GM12878 (cell line): ENCODE data around the gene SERPINI1. TPM values are rescaled to one million over a fixed set of nuclear protein-coding genes. Genes with fewer than 3 reads are reported as not detected.

Source experiments
- ATAC-seq: fragments of 200-7000 bp; cut with Tn5 transposase; 3 replicates; pipeline ENCODE4 v1.9.1; 2020; ENCODE audit warnings: mild to moderate bottlenecking, moderate library complexity
- BruUV-seq: library from RNA; stranded (reverse); fragments of 400-500 nt; replicated peaks from 2 replicates; lab custom pipeline; 2021; lab: Mats Ljungman, UMichigan
- CTCF ChIA-PET: fragments of 300-600 bp; sonication (Branson Sonifier 250); formaldehyde crosslinking; extraction: SDS; loops from one replicate; lab custom pipeline; 2021; ENCODE audit warnings: inconsistent platforms; lab: Yijun Ruan, JAX
- POLR2A ChIA-PET: fragments of 350-600 bp; formaldehyde crosslinking; extraction: SDS; loops from one replicate; lab custom pipeline; 2021; ENCODE audit warnings: inconsistent platforms; lab: Charles Lee
- RAD21 ChIA-PET: fragments of 300-600 bp; sonication (Branson Sonifier 250); formaldehyde crosslinking; loops from one replicate; lab custom pipeline; 2023; ENCODE audit warnings: antibody characterized with exemption; ENCODE audit not compliant: unreplicated experiment; lab: Charles Lee
- SMC1A ChIA-PET: fragments of 300-600 bp; sonication (Branson Sonifier 250); formaldehyde crosslinking; loops from one replicate; lab custom pipeline; 2023; ENCODE audit not compliant: unreplicated experiment, uncharacterized antibody; lab: Charles Lee
- DNase-seq: peaks from one replicate; pipeline ENCODE4 v3.0.0-alpha.2; 2011; ENCODE audit warnings: low read depth, low spot score
- FAIRE-seq: peaks from 3 replicates; lab custom pipeline; 2011; peaks lifted over from hg19 to GRCh38; lab: Jason Lieb, UNC
- H2AFZ ChIP-seq: 2 replicates; pipeline ENCODE4 v1.6.0; 2011; ENCODE audit warnings: low read depth, low read length, control low read depth; ENCODE audit not compliant: control insufficient read depth
- H3K27ac ChIP-seq: 2 replicates; pipeline ENCODE4 v1.5.1; 2011; ENCODE audit warnings: control low read depth; ENCODE audit not compliant: control insufficient read depth, insufficient read depth
- H3K27me3 ChIP-seq, 2 experiments: replicated peaks in 1 of 2; 2 replicates each; pipeline versions ENCODE4 v1.6.0 to v1.6.1; 2011; ENCODE audit warnings: low read length in 1 of 2; ENCODE audit not compliant: control insufficient read depth in 2 of 2, insufficient read depth in 2 of 2
- H3K36me3 ChIP-seq, 2 experiments: 2 replicates each; pipeline ENCODE4 v1.5.1; 2011; ENCODE audit warnings: low read length in 1 of 2; ENCODE audit not compliant: control insufficient read depth in 2 of 2, insufficient read depth in 2 of 2
- H3K4me1 ChIP-seq: 2 replicates; pipeline ENCODE4 v1.6.1; 2011; ENCODE audit warnings: mild to moderate bottlenecking, low read length, moderate library complexity, mixed read lengths; ENCODE audit not compliant: control insufficient read depth, insufficient read depth
- H3K4me2 ChIP-seq: 2 replicates; pipeline ENCODE4 v1.6.0; 2011; ENCODE audit warnings: control low read depth; ENCODE audit not compliant: control insufficient read depth, insufficient read depth
- H3K4me3 ChIP-seq: fragments of 200-600 bp; sonication (generic); 2 replicates; pipeline ENCODE4 v1.5.1; 2016
- H3K79me2 ChIP-seq: 2 replicates; pipeline ENCODE4 v1.6.0; 2011; ENCODE audit warnings: low read length; ENCODE audit not compliant: control insufficient read depth, insufficient read depth
- H3K9ac ChIP-seq: 2 replicates; pipeline ENCODE4 v1.8.0; 2011; ENCODE audit warnings: low read length, control low read depth, mixed read lengths; ENCODE audit not compliant: control insufficient read depth, insufficient read depth
- H3K9me3 ChIP-seq: replicated peaks from 3 replicates; pipeline ENCODE4 v1.5.1; 2011; ENCODE audit warnings: mild to moderate bottlenecking, low read length; ENCODE audit not compliant: control insufficient read depth, insufficient read depth
- H4K20me1 ChIP-seq: 2 replicates; pipeline ENCODE4 v1.6.0; 2011; ENCODE audit not compliant: control insufficient read depth, insufficient read depth
- BMI1 ChIP-seq: fragments of 450-650 bp; IDR thresholded peaks from 2 replicates; pipeline ENCODE4 v1.6.1; 2016; ENCODE audit warnings: mild to moderate bottlenecking, moderate library complexity, borderline replicate concordance
- CHD4 ChIP-seq: fragments of 200-600 bp; sonication (generic); IDR thresholded peaks from 2 replicates; pipeline ENCODE4 v1.6.1; 2016; ENCODE audit warnings: mild to moderate bottlenecking
- MTA3 ChIP-seq: IDR thresholded peaks from 2 replicates; pipeline ENCODE4 v1.6.1; 2012; ENCODE audit warnings: low read length, inconsistent platforms, borderline replicate concordance
- NR2F1 ChIP-seq: fragments of 450-650 bp; conservative IDR thresholded peaks from 2 replicates; pipeline ENCODE4 v1.6.1; 2017; ENCODE audit warnings: mild to moderate bottlenecking
- PAX5 ChIP-seq: IDR thresholded peaks from 2 replicates; pipeline ENCODE4 v1.6.1; 2011; ENCODE audit warnings: low read depth, low read length, borderline replicate concordance
- RB1 ChIP-seq: fragments of 450-650 bp; formaldehyde crosslinking; IDR thresholded peaks from 2 replicates; pipeline ENCODE4 v1.6.1; 2017; ENCODE audit warnings: mild to moderate bottlenecking, borderline replicate concordance
- RUNX3 ChIP-seq: IDR thresholded peaks from 2 replicates; pipeline ENCODE4 v1.6.1; 2012; ENCODE audit warnings: low read length, inconsistent platforms
- ZSCAN29 ChIP-seq: fragments of 450-650 bp; IDR thresholded peaks from 2 replicates; pipeline ENCODE4 v1.6.1; 2017; ENCODE audit warnings: mild to moderate bottlenecking, moderate library complexity
- WGBS: methylation state at CpG from one replicate; pipeline ENCODE4 v1.1.6; 2016; ENCODE audit warnings: low lambda C conversion rate; ENCODE audit not compliant: insufficient replicate concordance, insufficient coverage; ENCODE audit errors: missing lambda C conversion rate; 5-methylcytosine and 5-hydroxymethylcytosine counted together
- in situ Hi-C: fragments of 300-500 bp; cut with MboI; formaldehyde crosslinking; loops from 9 replicates; pipeline ENCODE4 v1.14.3; 2018; ENCODE audit warnings: mixed read lengths
- intact Hi-C: fragments of 100-400 bp; cut with micrococcal nuclease; formaldehyde crosslinking; loops from one replicate; pipeline ENCODE4 v1.14.2; 2022; ENCODE audit not compliant: unreplicated experiment
- polyA plus RNA-seq, 11 experiments: library from polyadenylated mRNA; depleted of rRNA in 4 of 11; unstranded in 6 of 11; stranded (reverse) in 5 of 11; fragments of >200 nt; fragmentation: Nextera tagmentation in 4 of 11; fragmentation: Illumina TruSeq in 1 of 11; extraction: Ambion mirVana in 4 of 11; extraction: Trizol in 1 of 11; gene quantifications; 1 replicate in 1 of 11; 2 replicates in 10 of 11; pipeline versions ENCODE4 v1.2.1 to v1.2.3, GENCODE V29; 2011 to 2016; ENCODE audit warnings: inconsistent platforms in 2 of 11, missing spikeins in 2 of 11, low read depth in 1 of 11
- total RNA-seq, 4 experiments: library from RNA; depleted of rRNA in 3 of 4; stranded (reverse); fragments of >200 nt in 3 of 4; fragmentation: Illumina TruSeq in 1 of 4; extraction: Trizol in 1 of 4; gene quantifications; 2 replicates each; pipeline versions ENCODE4 v1.2.1 to v1.2.3, GENCODE V29; 2013 to 2021
- TF ChIP-seq, protein P1 (sequence below): fragments of 150-350 bp; IDR thresholded peaks from 2 replicates; pipeline ENCODE4 v1.6.1; 2016; ENCODE audit warnings: low read depth, low read length
- TF ChIP-seq, protein P2 (sequence below): IDR thresholded peaks from 2 replicates; pipeline ENCODE4 v1.6.1; 2012; ENCODE audit warnings: low read depth, low read length, improper control_type of control experiment
- TF ChIP-seq, protein P3 (sequence below): fragments of 450-650 bp; IDR thresholded peaks from 2 replicates; pipeline ENCODE4 v1.6.1; 2018; ENCODE audit warnings: borderline replicate concordance, mild to moderate bottlenecking; ENCODE audit not compliant: partially characterized antibody
- TF ChIP-seq, protein P4 (sequence below): fragments of 450-650 bp; IDR thresholded peaks from 2 replicates; pipeline ENCODE4 v1.6.1; 2017; ENCODE audit warnings: mild to moderate bottlenecking, low read depth, inconsistent platforms; ENCODE audit not compliant: poor library complexity, severe bottlenecking

SERPINI1 gene
- total and polyA plus RNA-seq, 10 of the 15 experiments (the other 5 are each of a cell fraction or from before 2014, with no cell fraction given) = 1.5 to 7.6 (median 3.6) TPM

DNA sequence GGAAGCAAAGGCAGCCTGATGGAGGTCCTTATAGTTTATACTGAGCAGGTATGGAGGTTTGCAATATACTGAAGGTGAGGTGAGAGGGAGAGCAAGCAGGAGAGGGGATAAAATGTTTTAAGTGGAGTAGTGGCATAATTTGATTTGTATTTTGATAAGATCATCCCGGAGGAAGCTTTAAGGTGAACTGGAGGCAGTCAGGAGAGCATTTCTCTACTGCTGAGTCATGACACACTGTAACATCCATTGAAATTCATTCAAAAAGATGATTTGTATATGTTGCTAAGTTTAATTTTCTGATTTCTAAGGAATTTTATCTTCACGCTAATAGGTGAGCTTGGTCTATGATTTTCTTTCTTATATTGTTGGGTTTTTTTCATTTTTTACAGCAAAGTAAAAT is 81.4 kb downstream of the SERPINI1 start (continued):
- TF ChIP-seq, protein P1, sequence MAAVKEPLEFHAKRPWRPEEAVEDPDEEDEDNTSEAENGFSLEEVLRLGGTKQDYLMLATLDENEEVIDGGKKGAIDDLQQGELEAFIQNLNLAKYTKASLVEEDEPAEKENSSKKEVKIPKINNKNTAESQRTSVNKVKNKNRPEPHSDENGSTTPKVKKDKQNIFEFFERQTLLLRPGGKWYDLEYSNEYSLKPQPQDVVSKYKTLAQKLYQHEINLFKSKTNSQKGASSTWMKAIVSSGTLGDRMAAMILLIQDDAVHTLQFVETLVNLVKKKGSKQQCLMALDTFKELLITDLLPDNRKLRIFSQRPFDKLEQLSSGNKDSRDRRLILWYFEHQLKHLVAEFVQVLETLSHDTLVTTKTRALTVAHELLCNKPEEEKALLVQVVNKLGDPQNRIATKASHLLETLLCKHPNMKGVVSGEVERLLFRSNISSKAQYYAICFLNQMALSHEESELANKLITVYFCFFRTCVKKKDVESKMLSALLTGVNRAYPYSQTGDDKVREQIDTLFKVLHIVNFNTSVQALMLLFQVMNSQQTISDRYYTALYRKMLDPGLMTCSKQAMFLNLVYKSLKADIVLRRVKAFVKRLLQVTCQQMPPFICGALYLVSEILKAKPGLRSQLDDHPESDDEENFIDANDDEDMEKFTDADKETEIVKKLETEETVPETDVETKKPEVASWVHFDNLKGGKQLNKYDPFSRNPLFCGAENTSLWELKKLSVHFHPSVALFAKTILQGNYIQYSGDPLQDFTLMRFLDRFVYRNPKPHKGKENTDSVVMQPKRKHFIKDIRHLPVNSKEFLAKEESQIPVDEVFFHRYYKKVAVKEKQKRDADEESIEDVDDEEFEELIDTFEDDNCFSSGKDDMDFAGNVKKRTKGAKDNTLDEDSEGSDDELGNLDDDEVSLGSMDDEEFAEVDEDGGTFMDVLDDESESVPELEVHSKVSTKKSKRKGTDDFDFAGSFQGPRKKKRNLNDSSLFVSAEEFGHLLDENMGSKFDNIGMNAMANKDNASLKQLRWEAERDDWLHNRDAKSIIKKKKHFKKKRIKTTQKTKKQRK = no peak
- no peak for TF ChIP-seq BMI1
- TF ChIP-seq, protein P2, sequence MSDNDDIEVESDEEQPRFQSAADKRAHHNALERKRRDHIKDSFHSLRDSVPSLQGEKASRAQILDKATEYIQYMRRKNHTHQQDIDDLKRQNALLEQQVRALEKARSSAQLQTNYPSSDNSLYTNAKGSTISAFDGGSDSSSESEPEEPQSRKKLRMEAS = no peak

DNA sequence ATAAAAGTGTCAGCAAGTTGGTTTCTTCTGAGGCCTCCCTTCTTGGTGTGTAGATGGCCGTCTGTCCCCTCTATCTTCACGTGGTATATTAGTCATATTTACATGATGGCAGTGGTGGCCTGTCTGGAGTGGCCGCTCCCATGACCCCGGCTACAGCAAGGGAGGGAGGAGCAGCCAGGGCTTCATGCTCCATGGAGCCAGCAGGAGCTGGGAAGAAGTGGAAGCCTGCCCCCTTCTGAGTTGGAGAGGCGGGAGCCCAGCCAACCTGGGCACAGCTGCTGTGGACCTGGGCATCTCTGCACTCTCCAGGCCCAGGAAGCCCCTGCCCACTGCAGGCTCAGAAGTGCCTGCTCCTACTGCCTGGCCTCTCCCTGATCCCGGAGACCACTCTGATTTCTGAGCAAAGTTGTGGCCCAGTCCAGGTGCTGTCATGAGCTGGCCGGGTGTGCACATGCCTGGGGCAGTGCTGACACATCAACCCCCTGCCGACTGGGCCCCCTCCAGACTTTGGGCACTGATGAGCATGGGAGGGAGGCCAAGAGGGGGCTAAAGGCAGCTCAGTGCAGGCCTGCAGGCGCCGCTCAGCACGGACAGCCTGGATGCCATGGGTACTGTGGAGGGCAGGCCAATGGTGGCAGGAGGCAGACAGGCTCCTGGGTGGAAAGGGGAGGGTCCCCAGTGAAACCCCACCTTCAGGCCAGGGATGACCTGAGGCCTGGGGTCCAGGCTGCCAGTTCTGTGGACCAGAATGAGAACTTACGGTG is 84.8 kb downstream of the SERPINI1 start:
- no peak overlapping the region for H3K27ac ChIP-seq
- H3K36me3 ChIP-seq = no peaks in the 10 kb centered on the region
- RAD21 ChIA-PET = interaction anchor here (0.6 kb wide), 1 partner anchor 135 kb away, joined by 4 read pairs; no protein-coding TSS in a partner anchor
- no peaks in the 10 kb centered on the region for H3K4me1 ChIP-seq
- FAIRE-seq (no peak), ATAC-seq (no peak; the same call in 2 of the 3 replicates), DNase-seq (no peak)
- WGBS = 37% methylated on average over 12 of the region's 12 CpGs
- BruUV-seq = no TSS peak
- H3K9me3 ChIP-seq = no peaks in the 10 kb centered on the region
- POLR2A ChIA-PET = no interaction called here
- H3K4me2 ChIP-seq = no peak overlapping the region
- H3K4me3 ChIP-seq = no peak overlapping the region
- in situ Hi-C loops (no loop called here), intact Hi-C loops (no loop called here)
- SMC1A ChIA-PET = no interaction called here
- no peaks in the 10 kb centered on the region for H3K79me2 ChIP-seq
- CTCF ChIA-PET = no interaction called here
- H3K27me3 ChIP-seq = no peaks in the 10 kb centered on the region
- H4K20me1 ChIP-seq = no peaks in the 10 kb centered on the region
- H3K9ac ChIP-seq = no peak overlapping the region
- no peak overlapping the region for H2AFZ ChIP-seq
- TF ChIP-seq NR2F1 (no peak), PAX5 (no peak), ZSCAN29 (no peak), MTA3 (no peak), RB1 (no peak), CHD4 (no peak), RUNX3 (no peak)
- TF ChIP-seq, protein P3, sequence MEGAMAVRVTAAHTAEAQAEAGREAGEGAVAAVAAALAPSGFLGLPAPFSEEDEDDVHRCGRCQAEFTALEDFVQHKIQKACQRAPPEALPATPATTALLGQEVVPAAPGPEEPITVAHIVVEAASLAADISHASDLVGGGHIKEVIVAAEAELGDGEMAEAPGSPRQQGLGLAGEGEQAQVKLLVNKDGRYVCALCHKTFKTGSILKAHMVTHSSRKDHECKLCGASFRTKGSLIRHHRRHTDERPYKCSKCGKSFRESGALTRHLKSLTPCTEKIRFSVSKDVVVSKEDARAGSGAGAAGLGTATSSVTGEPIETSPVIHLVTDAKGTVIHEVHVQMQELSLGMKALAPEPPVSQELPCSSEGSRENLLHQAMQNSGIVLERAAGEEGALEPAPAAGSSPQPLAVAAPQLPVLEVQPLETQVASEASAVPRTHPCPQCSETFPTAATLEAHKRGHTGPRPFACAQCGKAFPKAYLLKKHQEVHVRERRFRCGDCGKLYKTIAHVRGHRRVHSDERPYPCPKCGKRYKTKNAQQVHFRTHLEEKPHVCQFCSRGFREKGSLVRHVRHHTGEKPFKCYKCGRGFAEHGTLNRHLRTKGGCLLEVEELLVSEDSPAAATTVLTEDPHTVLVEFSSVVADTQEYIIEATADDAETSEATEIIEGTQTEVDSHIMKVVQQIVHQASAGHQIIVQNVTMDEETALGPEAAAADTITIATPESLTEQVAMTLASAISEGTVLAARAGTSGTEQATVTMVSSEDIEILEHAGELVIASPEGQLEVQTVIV = no peak
- TF ChIP-seq, protein P4, sequence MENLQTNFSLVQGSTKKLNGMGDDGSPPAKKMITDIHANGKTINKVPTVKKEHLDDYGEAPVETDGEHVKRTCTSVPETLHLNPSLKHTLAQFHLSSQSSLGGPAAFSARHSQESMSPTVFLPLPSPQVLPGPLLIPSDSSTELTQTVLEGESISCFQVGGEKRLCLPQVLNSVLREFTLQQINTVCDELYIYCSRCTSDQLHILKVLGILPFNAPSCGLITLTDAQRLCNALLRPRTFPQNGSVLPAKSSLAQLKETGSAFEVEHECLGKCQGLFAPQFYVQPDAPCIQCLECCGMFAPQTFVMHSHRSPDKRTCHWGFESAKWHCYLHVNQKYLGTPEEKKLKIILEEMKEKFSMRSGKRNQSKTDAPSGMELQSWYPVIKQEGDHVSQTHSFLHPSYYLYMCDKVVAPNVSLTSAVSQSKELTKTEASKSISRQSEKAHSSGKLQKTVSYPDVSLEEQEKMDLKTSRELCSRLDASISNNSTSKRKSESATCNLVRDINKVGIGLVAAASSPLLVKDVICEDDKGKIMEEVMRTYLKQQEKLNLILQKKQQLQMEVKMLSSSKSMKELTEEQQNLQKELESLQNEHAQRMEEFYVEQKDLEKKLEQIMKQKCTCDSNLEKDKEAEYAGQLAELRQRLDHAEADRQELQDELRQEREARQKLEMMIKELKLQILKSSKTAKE = no peak
